T-cell (primary cell): ENCODE data around the gene NSD2. TPM values are rescaled to one million over a fixed set of nuclear protein-coding genes. Genes with fewer than 3 reads are reported as not detected.

Source experiments
- ATAC-seq, 4 experiments: fragments of 200-7000 bp in 3 of 4; fragments of 150-1000 bp in 1 of 4; cut with Tn5 transposase; replicated peaks in 1 of 4; 1 replicate in 3 of 4; 2 replicates in 1 of 4; pipeline ENCODE4 v1.10.0; 2021; ENCODE audit warnings: moderate library complexity in 3 of 4, mild to moderate bottlenecking in 2 of 4, moderate number of reproducible peaks in 1 of 4
- CTCF ChIA-PET, 2 donors: fragments of 300-600 bp; sonication (Branson Sonifier 250); formaldehyde crosslinking; loops; one replicate each; lab custom pipeline; 2022; ENCODE audit warnings: antibody characterized with exemption in 2 of 2; lab: Charles Lee
- POLR2A ChIA-PET, 2 donors: fragments of 300-600 bp; sonication (Branson Sonifier 250); formaldehyde crosslinking; loops; one replicate each; lab custom pipeline; 2022; ENCODE audit warnings: antibody characterized with exemption in 2 of 2; lab: Charles Lee
- DNase-seq, 35 experiments: peaks; one replicate each; pipeline versions ENCODE4 v3.0.0 to v3.0.0-alpha.2; 2013 to 2023
- H3K27ac ChIP-seq: one replicate; pipeline ENCODE4 v1.5.1; 2013; ENCODE audit warnings: low read length
- H3K27me3 ChIP-seq, 2 experiments: replicated peaks in 1 of 2; 1 replicate in 1 of 2; 2 replicates in 1 of 2; pipeline versions ENCODE4 v1.6.1 to v1.7.0; 2013; ENCODE audit warnings: low read length in 1 of 2, mixed read lengths in 1 of 2; ENCODE audit not compliant: control insufficient read depth in 2 of 2, insufficient read depth in 2 of 2; ENCODE audit errors: extremely low read depth in 1 of 2
- H3K36me3 ChIP-seq, 2 donors: 1 replicate in 1 of 2; 2 replicates in 1 of 2; pipeline versions ENCODE4 v1.6.1 to v1.7.0; 2013; ENCODE audit warnings: low read length in 1 of 2; ENCODE audit not compliant: control insufficient read depth in 2 of 2, insufficient read depth in 1 of 2; ENCODE audit errors: extremely low read depth in 1 of 2
- H3K4me1 ChIP-seq, 2 experiments: 1 replicate in 1 of 2; 2 replicates in 1 of 2; pipeline versions ENCODE4 v1.6.1 to v1.7.0; 2013; ENCODE audit warnings: low read length in 2 of 2, mixed read lengths in 1 of 2; ENCODE audit not compliant: insufficient read depth in 2 of 2, control insufficient read depth in 1 of 2; ENCODE audit errors: extremely low read depth in 1 of 2
- H3K4me3 ChIP-seq, 2 donors: 1 replicate in 1 of 2; 2 replicates in 1 of 2; pipeline versions ENCODE4 v1.5.1 to v1.7.0; 2013; ENCODE audit warnings: mild to moderate bottlenecking in 2 of 2, low read length in 1 of 2, moderate library complexity in 1 of 2; ENCODE audit not compliant: control insufficient read depth in 1 of 2; ENCODE audit errors: extremely low read depth in 1 of 2
- H3K9me3 ChIP-seq: 2 replicates; pipeline ENCODE4 v1.7.0; 2013
- H3K27ac Mint-ChIP-seq, 2 donors: one replicate each; pipeline ENCODE4 v1.8.0; 2020 to 2021; ENCODE audit warnings: mild to moderate bottlenecking in 2 of 2, mixed read lengths in 2 of 2
- H3K27me3 Mint-ChIP-seq, 2 donors: one replicate each; pipeline ENCODE4 v1.8.0; 2021 to 2022; ENCODE audit warnings: mixed read lengths in 2 of 2
- H3K36me3 Mint-ChIP-seq: one replicate; pipeline ENCODE4 v1.8.0; 2021; ENCODE audit warnings: mixed read lengths
- H3K4me1 Mint-ChIP-seq, 3 donors: one replicate each; pipeline ENCODE4 v1.8.0; 2020 to 2022; ENCODE audit warnings: mixed read lengths in 3 of 3, mild to moderate bottlenecking in 1 of 3
- H3K4me3 Mint-ChIP-seq, 3 donors: one replicate each; pipeline ENCODE4 v1.8.0; 2020 to 2022; ENCODE audit warnings: mild to moderate bottlenecking in 3 of 3, mixed read lengths in 3 of 3, moderate library complexity in 3 of 3
- H3K9me3 Mint-ChIP-seq, 3 donors: one replicate each; pipeline ENCODE4 v1.8.0; 2020 to 2022; ENCODE audit warnings: mixed read lengths in 3 of 3
- WGBS: methylation state at CpG from one replicate; pipeline ENCODE4 v1.1.5; 2013; ENCODE audit warnings: missing lambda C conversion rate; ENCODE audit not compliant: insufficient coverage; 5-methylcytosine and 5-hydroxymethylcytosine counted together
- total RNA-seq, 35 experiments: library from RNA in 6 of 35; stranded (reverse) in 6 of 35; fragments of 120-200 nt in 1 of 35; gene quantifications; one replicate each; pipeline versions ENCODE4 v1.2.1 to v1.2.4 and lab custom pipeline; 2013 to 2026

Gene NSD2
- total RNA-seq, 5 donors from 2014 or later (not counting 1 experiment from before 2014, with no cell fraction given), result 40.8 to 55.3 (median 48.3) TPM

DNA sequence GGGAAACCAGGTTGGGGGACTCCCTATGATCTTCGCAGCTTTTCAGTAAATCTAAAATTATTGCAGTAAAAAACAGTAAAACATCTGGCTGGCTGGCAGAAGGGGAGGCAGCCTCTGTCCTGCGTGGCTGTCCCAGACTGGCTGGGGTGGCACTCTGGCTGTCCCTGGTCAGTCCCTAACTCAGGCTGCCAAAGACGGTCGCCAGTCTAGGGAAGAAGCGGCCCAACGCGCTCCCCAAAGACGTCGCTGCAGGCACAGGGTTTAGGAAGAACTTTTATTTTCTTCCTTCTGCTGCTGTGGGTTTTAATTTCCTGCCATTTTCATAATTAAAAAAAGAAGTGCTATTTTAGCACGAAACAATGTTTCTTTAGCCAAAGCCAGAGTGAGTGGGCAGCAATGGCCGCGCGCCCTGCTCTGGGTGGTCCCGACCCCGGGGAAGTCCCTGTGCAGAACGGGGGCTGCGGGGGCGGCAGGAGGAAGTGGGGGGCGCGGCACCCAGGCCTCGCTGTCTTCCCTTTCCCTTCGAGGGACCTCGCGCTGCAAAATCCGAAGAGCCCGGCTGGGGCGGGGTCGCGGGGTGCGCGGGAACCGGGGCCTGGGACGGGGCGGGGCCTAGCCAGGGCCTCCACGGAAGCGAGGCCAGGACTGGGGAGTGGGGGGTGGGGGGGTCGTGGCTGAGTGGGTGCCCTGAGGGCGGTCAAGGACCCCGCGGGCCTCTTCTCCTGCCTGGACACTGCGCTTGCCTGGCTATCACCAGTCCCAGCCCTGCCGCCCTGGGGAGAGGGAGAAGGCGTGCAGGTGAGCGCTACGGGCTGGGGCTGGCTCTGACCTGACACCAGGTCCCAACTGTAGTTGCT lies 8.9 kb upstream of the NSD2 start:
- Mint-ChIP-seq H3K36me3 (no peaks in the 10 kb centered on the region), H3K27me3 (peaks cover 0 to 4% of the 10 kb centered on the region in 2 donors), H3K4me3 (peak overlapping the region; percentile 72 to 82 (median 78)), H3K4me1 (peaks cover 21 to 25% (median 22%) of the 10 kb centered on the region in 3 donors), H3K27ac (peak overlapping the region; percentile 79 to 84), H3K9me3 (no peaks in the 10 kb centered on the region)
- DNase-seq (peak in 8 of 35 experiments; percentile 8 to 37 (median 16)), ATAC-seq (peak; percentile 63 to 76 (median 74))
- ChIA-PET POLR2A (no interaction called here), CTCF (interaction anchor here in 1 of 2 donors (0.6 kb wide), 2 partner anchors 431 to 507 kb away, joined by 3 read pairs; no protein-coding TSS in a partner anchor)
- peaks cover 0 to 29% of the 10 kb centered on the region in 2 experiments for H3K27me3 ChIP-seq
- peak overlapping the region; percentile 35 to 43 for H3K4me3 ChIP-seq
- H3K4me1 ChIP-seq, result peaks cover 17 to 32% of the 10 kb centered on the region in 2 experiments
- 8% methylated on average over 28 of the region's 45 CpGs for WGBS
- H3K9me3 ChIP-seq, result no peaks in the 10 kb centered on the region
- H3K36me3 ChIP-seq, result peaks cover 0 to 5% of the 10 kb centered on the region in 2 donors
- peak overlapping the region; percentile 60 for H3K27ac ChIP-seq

DNA sequence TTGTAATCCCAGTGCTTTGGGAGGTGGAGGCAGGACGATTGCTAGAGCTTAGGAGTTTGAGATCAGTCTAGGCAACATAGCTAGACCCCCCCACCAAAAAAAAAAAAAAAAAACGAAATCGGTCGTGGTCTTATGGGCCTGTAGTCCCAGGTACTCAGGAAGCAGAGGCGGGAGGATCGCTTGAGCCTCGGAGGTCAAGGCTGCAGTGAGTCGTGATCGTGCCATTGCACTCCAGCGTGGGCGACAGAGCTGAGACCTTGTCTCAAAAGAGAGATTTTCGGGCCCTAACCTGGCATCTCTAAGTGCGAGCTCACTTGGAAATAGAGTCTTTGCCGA lies 8.3 kb upstream of the NSD2 start:
- ATAC-seq (no peak), DNase-seq (no peak)
- Mint-ChIP-seq H3K27ac (peak overlapping the region; percentile 54 to 57), H3K9me3 (no peaks in the 10 kb centered on the region), H3K4me1 (peaks cover 18 to 21% (median 21%) of the 10 kb centered on the region in 3 donors), H3K36me3 (no peaks in the 10 kb centered on the region), H3K4me3 (peak overlapping the region; percentile 43 to 82 (median 51)), H3K27me3 (peaks cover 0 to 4% of the 10 kb centered on the region in 2 donors)
- H3K36me3 ChIP-seq, result no peaks in the 10 kb centered on the region
- CTCF ChIA-PET, result interaction anchor here in 1 of 2 donors (0.6 kb wide), 1 partner anchor 508 kb away, joined by 3 read pairs; no protein-coding TSS in a partner anchor
- H3K4me3 ChIP-seq, result peak overlapping the region; percentile 35 to 43
- WGBS, result 42% methylated on average over 11 of the region's 14 CpGs
- H3K4me1 ChIP-seq, result peaks cover 14 to 26% of the 10 kb centered on the region in 2 experiments
- H3K27me3 ChIP-seq, result peaks cover 0 to 29% of the 10 kb centered on the region in 2 experiments
- no peak overlapping the region for H3K27ac ChIP-seq
- POLR2A ChIA-PET, result interaction anchor here in 1 of 2 donors (0.6 kb wide), 1 partner anchor 26 kb away, joined by 6 read pairs; no protein-coding TSS in a partner anchor
- H3K9me3 ChIP-seq, result no peaks in the 10 kb centered on the region

DNA sequence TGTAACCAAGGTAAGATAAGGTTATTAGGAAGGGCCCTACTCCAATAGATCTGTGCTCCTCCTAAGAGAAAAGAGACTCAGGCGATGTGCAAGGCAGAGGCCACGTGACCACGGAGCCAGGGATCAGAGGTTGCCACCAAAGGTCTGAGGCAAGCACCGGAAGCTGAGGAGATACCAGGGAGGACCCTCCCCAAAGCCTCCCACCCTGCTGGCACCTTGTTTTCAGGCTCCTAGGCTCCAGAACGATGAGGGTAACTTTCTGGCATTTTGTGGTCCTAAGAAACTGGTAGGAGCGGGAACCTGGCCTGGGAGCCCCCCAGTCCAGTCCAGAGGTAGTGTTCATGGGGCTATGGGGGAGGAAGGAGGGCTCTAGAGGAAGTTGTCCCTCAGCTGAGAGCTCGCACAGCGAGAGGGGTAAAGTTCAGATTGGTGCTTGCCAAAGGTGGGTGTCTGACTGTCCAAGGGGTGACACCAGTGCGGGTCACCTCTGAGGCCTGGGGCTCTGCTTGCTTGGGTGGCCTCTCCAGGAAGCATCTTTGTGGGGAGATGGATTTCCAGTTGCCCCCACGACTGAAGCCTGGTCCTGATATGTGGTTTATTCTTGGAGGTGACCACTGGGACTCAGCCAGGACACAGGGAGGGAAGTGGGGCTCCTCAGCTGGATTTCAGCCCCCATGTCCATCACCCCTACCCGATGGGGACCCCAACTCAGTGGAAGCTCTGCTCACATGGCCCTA lies 7.7 kb upstream of the NSD2 start:
- ChIA-PET POLR2A (interaction anchor here (0.5 to 0.6 kb wide), 2 partner anchors 25 to 1432 kb away, joined by 5 to 6 read pairs; no protein-coding TSS in a partner anchor), CTCF (no interaction called here)
- H3K4me3 Mint-ChIP-seq, result peak overlapping the region; percentile 21 to 82 (median 28)
- 77% methylated on average over 6 of the region's 11 CpGs for whole genome bisulfite sequencing
- H3K27ac Mint-ChIP-seq, result peak overlapping the region; percentile 54 to 55
- H3K27me3 Mint-ChIP-seq, result peaks cover 0 to 4% of the 10 kb centered on the region in 2 donors
- Histone ChIP-seq H3K4me3 (peak overlapping the region; percentile 35 to 43), H3K36me3 (no peaks in the 10 kb centered on the region), H3K27me3 (peaks cover 0 to 29% of the 10 kb centered on the region in 2 experiments), H3K27ac (no peak overlapping the region), H3K4me1 (peaks cover 13 to 25% of the 10 kb centered on the region in 2 experiments), H3K9me3 (no peaks in the 10 kb centered on the region)
- ATAC-seq (no peak), DNase-seq (no peak)
- H3K4me1 Mint-ChIP-seq, result peaks cover 18 to 21% (median 21%) of the 10 kb centered on the region in 3 donors
- H3K9me3 Mint-ChIP-seq, result no peaks in the 10 kb centered on the region
- no peaks in the 10 kb centered on the region for H3K36me3 Mint-ChIP-seq

DNA sequence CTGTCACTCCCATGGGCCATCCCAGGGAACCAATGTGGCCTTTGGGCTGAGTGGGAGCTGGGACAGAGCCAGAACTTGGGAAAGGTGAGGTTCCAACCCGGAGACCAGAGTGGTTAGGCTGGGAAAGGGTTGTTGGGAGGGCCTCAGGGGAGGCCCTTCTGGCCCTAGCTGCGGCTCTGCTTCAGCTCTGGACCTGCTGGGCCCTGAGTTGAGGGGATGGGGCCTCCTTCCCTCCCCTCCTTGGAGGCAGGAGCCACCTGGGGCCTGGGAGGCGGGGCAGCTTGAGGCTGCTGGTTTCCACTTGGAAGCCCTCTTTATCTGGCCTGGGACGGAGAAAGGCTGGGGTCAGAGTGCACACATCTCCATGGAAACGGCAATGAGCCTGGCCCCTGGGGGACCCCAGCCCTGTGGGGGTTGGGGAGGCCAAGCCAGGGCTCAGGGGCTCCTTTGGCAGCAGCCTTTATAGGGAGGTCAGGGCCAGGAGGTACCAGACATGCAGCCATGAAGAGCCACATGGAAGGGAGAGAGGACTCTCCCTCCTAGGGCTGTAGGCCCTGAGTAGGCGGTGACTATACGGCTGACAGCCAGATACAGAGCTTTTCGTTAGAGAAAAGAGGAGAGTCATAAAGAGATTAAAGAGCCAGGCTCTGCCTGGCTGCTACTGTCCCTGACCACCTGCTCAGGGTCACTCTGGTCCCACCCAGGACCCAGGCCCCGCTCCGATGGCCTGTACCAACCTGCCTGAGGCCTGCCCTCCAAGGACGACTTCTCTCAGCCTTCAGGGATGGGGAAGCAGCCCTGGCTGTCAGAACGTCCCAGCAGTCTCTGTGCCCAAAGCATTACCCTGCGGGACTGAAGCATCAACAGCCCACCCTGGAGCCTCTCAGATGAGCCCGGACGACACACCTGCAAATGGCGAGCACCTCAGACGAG lies 6.9 kb upstream of the NSD2 start:
- no peak overlapping the region for H3K27ac ChIP-seq
- peak overlapping the region in 1 of 2 donors; percentile 34 for H3K27ac Mint-ChIP-seq
- ATAC-seq, result no peak
- no peaks in the 10 kb centered on the region for H3K9me3 ChIP-seq
- no peak overlapping the region for H3K4me3 ChIP-seq
- H3K4me1 Mint-ChIP-seq, result peaks cover 18 to 21% (median 19%) of the 10 kb centered on the region in 3 donors
- peaks cover 0 to 4% of the 10 kb centered on the region in 2 donors for H3K27me3 Mint-ChIP-seq
- POLR2A ChIA-PET, result no interaction called here
- peaks cover 0 to 29% of the 10 kb centered on the region in 2 experiments for H3K27me3 ChIP-seq
- DNase-seq, result no peak
- H3K4me1 ChIP-seq, result peaks cover 13 to 29% of the 10 kb centered on the region in 2 experiments
- CTCF ChIA-PET, result no interaction called here
- 94% methylated on average over 16 of the region's 17 CpGs for WGBS
- H3K36me3 ChIP-seq, result no peaks in the 10 kb centered on the region
- H3K36me3 Mint-ChIP-seq, result no peaks in the 10 kb centered on the region
- H3K9me3 Mint-ChIP-seq, result no peaks in the 10 kb centered on the region
- H3K4me3 Mint-ChIP-seq, result no peak overlapping the region

DNA sequence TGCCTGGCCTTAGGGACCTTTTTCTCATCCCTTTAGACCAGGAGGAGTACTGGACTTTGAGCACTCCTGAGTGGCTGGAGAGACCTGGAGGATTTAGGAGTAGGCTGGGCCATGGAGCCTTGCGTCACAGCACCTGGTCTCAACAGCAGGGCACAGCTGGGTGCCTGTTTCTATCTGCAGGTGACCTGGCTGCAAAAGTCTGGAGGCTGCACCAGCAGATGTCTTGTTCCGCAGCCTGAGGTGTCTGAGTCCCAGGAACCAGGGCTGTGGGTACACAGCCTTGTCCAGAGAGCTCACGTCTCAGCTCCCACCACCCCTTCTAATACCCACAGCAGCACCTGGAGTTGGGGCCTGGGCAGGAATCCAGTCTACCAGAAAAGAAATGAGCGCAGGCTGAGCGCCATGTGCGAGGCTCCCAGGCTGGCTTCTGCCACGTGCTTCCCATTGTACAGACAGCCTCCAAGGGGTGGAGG lies 5.0 kb upstream of the NSD2 start:
- H3K27me3 Mint-ChIP-seq, result peaks cover 0 to 4% of the 10 kb centered on the region in 2 donors
- Histone ChIP-seq H3K4me3 (no peak overlapping the region), H3K4me1 (peaks cover 16 to 38% of the 10 kb centered on the region in 2 experiments), H3K27me3 (peaks cover 0 to 29% of the 10 kb centered on the region in 2 experiments), H3K36me3 (no peaks in the 10 kb centered on the region), H3K9me3 (no peaks in the 10 kb centered on the region), H3K27ac (no peak overlapping the region)
- 90% methylated on average over 7 of the region's 7 CpGs for WGBS
- H3K4me3 Mint-ChIP-seq, result no peak overlapping the region
- H3K9me3 Mint-ChIP-seq, result no peaks in the 10 kb centered on the region
- POLR2A ChIA-PET, result no interaction called here
- ATAC-seq (no peak), DNase-seq (no peak)
- H3K27ac Mint-ChIP-seq, result no peak overlapping the region
- CTCF ChIA-PET, result no interaction called here
- H3K4me1 Mint-ChIP-seq, result peaks cover 25 to 29% (median 27%) of the 10 kb centered on the region in 3 donors
- no peaks in the 10 kb centered on the region for H3K36me3 Mint-ChIP-seq
